Measurements from ENCODE around the gene ELL.
"Not testable (repeated sequence)": the region's sequence is repeated elsewhere in the genome, so short reads cannot be mapped to it uniquely, and the experiment has no call there.

Gene ELL

DNA sequence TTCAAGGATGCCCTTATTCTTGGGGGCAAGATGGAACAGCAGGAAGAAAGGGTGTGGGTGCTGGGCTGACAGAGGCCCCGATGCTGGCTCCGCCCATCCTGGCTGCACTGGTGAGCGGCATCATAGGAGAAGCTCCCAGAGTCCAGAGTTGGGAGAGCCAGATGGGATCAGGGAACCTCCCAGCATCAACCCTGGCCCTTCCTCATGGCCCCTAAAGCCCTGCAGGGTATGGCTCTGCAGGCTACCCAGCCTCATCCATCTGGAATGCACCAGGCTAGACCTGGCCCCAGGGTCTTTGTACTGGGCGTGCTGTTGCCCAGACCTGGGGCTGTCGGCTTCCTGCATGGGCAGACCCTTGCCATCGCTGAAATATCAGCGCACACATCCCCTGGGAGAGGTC lies 7.9 kb upstream of the ELL start:
- Histone ChIP-seq H3K9me2 (replicated peaks; ENCODE audit: insufficient read depth, low read length) (no peaks in the 10 kb centered on the region), H3K9ac (ENCODE audit: low read length) (no peak overlapping the region), H3K4me3 (ENCODE audit: insufficient read depth, low read length, poor library complexity, severe bottlenecking) (no peak overlapping the region), H3K9me3 (ENCODE audit: insufficient read depth, low read length) (no peaks in the 10 kb centered on the region), H3K27ac (ENCODE audit: low read depth, low read length) (no peak overlapping the region), H3K4me2 (ENCODE audit: low read depth, low read length, poor library complexity, severe bottlenecking) (no peak overlapping the region), H3K36me3 (ENCODE audit: low read length) (no peaks in the 10 kb centered on the region), H3K27me3 (ENCODE audit: low read length) (no peaks in the 10 kb centered on the region), H3K79me2 (ENCODE audit: insufficient read depth, low read length) (no peaks in the 10 kb centered on the region), H4K20me1 (ENCODE audit: low read depth, low read length) (no peaks in the 10 kb centered on the region), H2AFZ (ENCODE audit: low read depth, low read length, severe bottlenecking) (no peak overlapping the region), H3F3A (ENCODE audit: insufficient read depth) (no peaks in the 10 kb centered on the region)
- TF ChIP-seq, protein P1, sequence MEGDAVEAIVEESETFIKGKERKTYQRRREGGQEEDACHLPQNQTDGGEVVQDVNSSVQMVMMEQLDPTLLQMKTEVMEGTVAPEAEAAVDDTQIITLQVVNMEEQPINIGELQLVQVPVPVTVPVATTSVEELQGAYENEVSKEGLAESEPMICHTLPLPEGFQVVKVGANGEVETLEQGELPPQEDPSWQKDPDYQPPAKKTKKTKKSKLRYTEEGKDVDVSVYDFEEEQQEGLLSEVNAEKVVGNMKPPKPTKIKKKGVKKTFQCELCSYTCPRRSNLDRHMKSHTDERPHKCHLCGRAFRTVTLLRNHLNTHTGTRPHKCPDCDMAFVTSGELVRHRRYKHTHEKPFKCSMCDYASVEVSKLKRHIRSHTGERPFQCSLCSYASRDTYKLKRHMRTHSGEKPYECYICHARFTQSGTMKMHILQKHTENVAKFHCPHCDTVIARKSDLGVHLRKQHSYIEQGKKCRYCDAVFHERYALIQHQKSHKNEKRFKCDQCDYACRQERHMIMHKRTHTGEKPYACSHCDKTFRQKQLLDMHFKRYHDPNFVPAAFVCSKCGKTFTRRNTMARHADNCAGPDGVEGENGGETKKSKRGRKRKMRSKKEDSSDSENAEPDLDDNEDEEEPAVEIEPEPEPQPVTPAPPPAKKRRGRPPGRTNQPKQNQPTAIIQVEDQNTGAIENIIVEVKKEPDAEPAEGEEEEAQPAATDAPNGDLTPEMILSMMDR (IDR thresholded peaks at IDR 0.05; ENCODE audit: insufficient read depth, low read length, poor library complexity, severe bottlenecking): no peak
- TF ChIP-seq EZH2phosphoT487 (conservative IDR thresholded peaks at IDR 0.05; ENCODE audit: low read length): no peak

GRCh38 chr19:18526316-18526715 lies 4.4 kb upstream of the ELL start:
- Histone ChIP-seq H3K9ac (ENCODE audit: low read length) (no peak overlapping the region), H4K20me1 (ENCODE audit: low read depth, low read length) (no peaks in the 10 kb centered on the region), H3F3A (ENCODE audit: insufficient read depth) (no peaks in the 10 kb centered on the region), H3K9me3 (ENCODE audit: insufficient read depth, low read length) (no peaks in the 10 kb centered on the region), H3K27ac (ENCODE audit: low read depth, low read length) (no peak overlapping the region), H3K4me2 (ENCODE audit: low read depth, low read length, poor library complexity, severe bottlenecking) (no peak overlapping the region), H3K9me2 (replicated peaks; ENCODE audit: insufficient read depth, low read length) (no peaks in the 10 kb centered on the region), H3K4me3 (ENCODE audit: insufficient read depth, low read length, poor library complexity, severe bottlenecking) (no peak overlapping the region), H3K27me3 (ENCODE audit: low read length) (no peaks in the 10 kb centered on the region), H3K36me3 (ENCODE audit: low read length) (no peaks in the 10 kb centered on the region), H3K79me2 (ENCODE audit: insufficient read depth, low read length) (peaks cover 3% of the 10 kb centered on the region; the same call in 1 of the 2 replicates), H2AFZ (ENCODE audit: low read depth, low read length, severe bottlenecking) (no peak overlapping the region)
- TF ChIP-seq, protein P1 (IDR thresholded peaks at IDR 0.05; ENCODE audit: insufficient read depth, low read length, poor library complexity, severe bottlenecking): no peak
- no peak for TF ChIP-seq EZH2phosphoT487 (conservative IDR thresholded peaks at IDR 0.05; ENCODE audit: low read length)

GRCh38 chr19:18523841-18524240 lies 2.0 kb upstream of the ELL start:
- Histone ChIP-seq H3K36me3 (ENCODE audit: low read length) (no peaks in the 10 kb centered on the region), H3K4me2 (ENCODE audit: low read depth, low read length, poor library complexity, severe bottlenecking) (no peak overlapping the region), H3K79me2 (ENCODE audit: insufficient read depth, low read length) (peaks cover 28% of the 10 kb centered on the region), H3F3A (ENCODE audit: insufficient read depth) (no peaks in the 10 kb centered on the region), H3K9ac (ENCODE audit: low read length) (no peak overlapping the region), H3K4me3 (ENCODE audit: insufficient read depth, low read length, poor library complexity, severe bottlenecking) (no peak overlapping the region), H3K27ac (ENCODE audit: low read depth, low read length) (no peak overlapping the region), H4K20me1 (ENCODE audit: low read depth, low read length) (no peaks in the 10 kb centered on the region), H3K9me2 (replicated peaks; ENCODE audit: insufficient read depth, low read length) (no peaks in the 10 kb centered on the region), H2AFZ (ENCODE audit: low read depth, low read length, severe bottlenecking) (no peak overlapping the region), H3K9me3 (ENCODE audit: insufficient read depth, low read length) (no peaks in the 10 kb centered on the region), H3K27me3 (ENCODE audit: low read length) (no peaks in the 10 kb centered on the region)
- TF ChIP-seq EZH2phosphoT487 (conservative IDR thresholded peaks at IDR 0.05; ENCODE audit: low read length): no peak
- TF ChIP-seq, protein P1 (IDR thresholded peaks at IDR 0.05; ENCODE audit: insufficient read depth, low read length, poor library complexity, severe bottlenecking): no peak

- Histone ChIP-seq H2AFZ (ENCODE audit: low read depth, low read length, severe bottlenecking) (peak overlapping the region; percentile 75), H3K4me3 (ENCODE audit: insufficient read depth, low read length, poor library complexity, severe bottlenecking) (peak overlapping the region; percentile 34), H3K9ac (ENCODE audit: low read length) (peak overlapping the region; percentile 40; the same call in 1 of the 2 replicates), H3K79me2 (ENCODE audit: insufficient read depth, low read length) (peaks cover 37% of the 10 kb centered on the region), H3K4me2 (ENCODE audit: low read depth, low read length, poor library complexity, severe bottlenecking) (peak overlapping the region; percentile 51)
- H3K9me3 ChIP-seq (ENCODE audit: insufficient read depth, low read length); H3K9me2 ChIP-seq (replicated peaks; ENCODE audit: insufficient read depth, low read length); H3K27me3 ChIP-seq (ENCODE audit: low read length); H4K20me1 ChIP-seq (ENCODE audit: low read depth, low read length); H3K27ac ChIP-seq (ENCODE audit: low read depth, low read length); H3F3A ChIP-seq (ENCODE audit: insufficient read depth); H3K36me3 ChIP-seq (ENCODE audit: low read length): not testable (repeated sequence)
Measured at GRCh38 chr19:18522862-18523440, 1.1 kb upstream of the ELL start.
